Naive thymus-derived CD8-positive, alpha-beta T cell (primary cell): ENCODE measurements around the gene PIGC. TPM values are rescaled to one million over a fixed set of nuclear protein-coding genes. Genes with fewer than 3 reads are reported as not detected.

ENCODE experiments used
- ATAC-seq, 2 donors: fragments of 150-1000 bp; cut with Tn5 transposase in 1 of 2; sonication (Bioruptor Pico), chemical (Tn5 transposase) in 1 of 2; 1 replicate in 1 of 2; 2 replicates in 1 of 2; pipeline ENCODE4 v1.10.0; 2021; ENCODE audit warnings: mild to moderate bottlenecking in 2 of 2, moderate library complexity in 2 of 2
- POLR2A ChIA-PET: fragments of 350-600 bp; sonication (Branson Sonifier 250); formaldehyde crosslinking; loops from one replicate; lab custom pipeline; 2021; ENCODE audit warnings: antibody characterized with exemption; lab: Charles Lee
- DNase-seq, 10 donors: peaks; one replicate each; pipeline versions ENCODE4 v3.0.0 to v3.0.0-alpha.2; 2020 to 2022
- H3K27ac Mint-ChIP-seq, 10 donors: one replicate each; pipeline ENCODE4 v1.8.0; 2020 to 2022; ENCODE audit warnings: mild to moderate bottlenecking in 10 of 10, mixed read lengths in 10 of 10, moderate library complexity in 4 of 10, inconsistent platforms in 1 of 10
- H3K27me3 Mint-ChIP-seq, 5 donors: one replicate each; pipeline ENCODE4 v1.8.0; 2021 to 2022; ENCODE audit warnings: mixed read lengths in 5 of 5
- H3K36me3 Mint-ChIP-seq, 3 donors: one replicate each; pipeline ENCODE4 v1.8.0; 2020 to 2022; ENCODE audit warnings: mixed read lengths in 3 of 3, mild to moderate bottlenecking in 2 of 3, inconsistent platforms in 1 of 3
- H3K4me1 Mint-ChIP-seq, 4 donors: one replicate each; pipeline ENCODE4 v1.8.0; 2021 to 2022; ENCODE audit warnings: mixed read lengths in 4 of 4
- H3K4me3 Mint-ChIP-seq, 10 donors: one replicate each; pipeline ENCODE4 v1.8.0; 2020 to 2022; ENCODE audit warnings: mild to moderate bottlenecking in 10 of 10, mixed read lengths in 10 of 10, moderate library complexity in 6 of 10, inconsistent platforms in 1 of 10
- H3K9me3 Mint-ChIP-seq, 9 donors: one replicate each; pipeline ENCODE4 v1.8.0; 2020 to 2022; ENCODE audit warnings: mixed read lengths in 9 of 9, mild to moderate bottlenecking in 3 of 9, inconsistent platforms in 1 of 9, moderate library complexity in 1 of 9
- polyA plus RNA-seq, 3 donors: library from polyadenylated mRNA; unstranded; fragments of 300-500 nt; fragmentation: Illumina TruSeq; gene quantifications; one replicate each; pipeline ENCODE4 v1.2.3, GENCODE V29; 2021
- total RNA-seq, 8 experiments: library from RNA in 2 of 8; stranded (reverse) in 2 of 8; gene quantifications; one replicate each; pipeline ENCODE4 v1.2.3 and lab custom pipeline; 2021 to 2026

The PIGC gene
- total and polyA plus RNA-seq, 5 experiments from 2014 or later, result 35.8 to 92.8 (median 69.1) TPM

DNA sequence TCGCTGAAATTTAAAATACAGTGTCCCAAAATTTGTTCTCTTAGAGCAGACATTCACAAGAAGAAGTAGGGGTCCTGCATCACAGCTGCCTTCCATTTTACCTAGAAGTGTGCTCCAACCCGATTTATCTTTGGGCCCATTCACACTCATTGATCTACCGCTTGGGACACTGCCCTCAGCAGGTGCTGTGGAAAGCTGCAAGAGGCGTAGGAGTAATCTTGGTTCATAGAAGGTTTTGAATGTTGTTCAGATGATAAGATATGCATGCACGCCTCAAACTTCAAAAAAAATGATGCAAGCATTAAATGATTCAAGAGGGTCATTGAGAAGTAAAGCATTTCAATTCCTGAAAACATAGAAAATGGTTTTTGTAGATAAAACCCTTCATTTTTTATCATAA, 42.0 kb downstream of the PIGC start:
- Mint-ChIP-seq H3K4me1 (peaks cover 20 to 42% (median 39%) of the 10 kb centered on the region in 4 donors), H3K9me3 (no peaks in the 10 kb centered on the region), H3K4me3 (no peak overlapping the region), H3K36me3 (no peaks in the 10 kb centered on the region), H3K27me3 (no peaks in the 10 kb centered on the region), H3K27ac (peak overlapping the region in 1 of 10 donors; percentile 69)
- no peak for ATAC-seq
- no peak for DNase-seq
- POLR2A ChIA-PET, result interaction anchor here (0.6 kb wide), 1 partner anchor 1788 kb away, joined by 4 read pairs; no protein-coding TSS in a partner anchor

DNA sequence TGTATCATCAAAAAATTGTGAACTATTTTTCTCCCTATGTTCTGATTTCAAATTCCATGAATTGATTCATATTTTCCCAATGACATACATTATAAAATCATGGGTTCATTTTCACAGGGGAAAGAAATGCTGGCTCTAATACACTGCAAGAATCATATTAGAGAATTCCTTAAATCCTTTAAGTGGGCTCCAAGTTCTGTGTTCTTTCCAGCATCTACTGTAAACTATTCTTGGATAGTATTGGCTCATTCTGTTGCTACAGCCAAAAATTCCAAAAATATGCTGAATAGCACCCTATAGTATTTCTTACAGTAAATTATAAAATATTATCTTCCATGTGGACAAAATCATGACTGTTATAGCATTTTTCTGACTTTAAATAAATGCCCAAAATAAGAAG, 42.4 kb downstream of the PIGC start:
- Mint-ChIP-seq H3K27me3 (no peaks in the 10 kb centered on the region), H3K27ac (peak overlapping the region in 2 of 10 donors; percentile 69 to 84), H3K4me3 (no peak overlapping the region), H3K9me3 (no peaks in the 10 kb centered on the region), H3K36me3 (no peaks in the 10 kb centered on the region), H3K4me1 (peaks cover 20 to 42% (median 39%) of the 10 kb centered on the region in 4 donors)
- ATAC-seq (no peak), DNase-seq (no peak)
- POLR2A ChIA-PET, result interaction anchor here (0.6 to 1.1 kb wide), 2 partner anchors 27 to 1788 kb away, joined by 3 to 4 read pairs; no protein-coding TSS in a partner anchor

DNA sequence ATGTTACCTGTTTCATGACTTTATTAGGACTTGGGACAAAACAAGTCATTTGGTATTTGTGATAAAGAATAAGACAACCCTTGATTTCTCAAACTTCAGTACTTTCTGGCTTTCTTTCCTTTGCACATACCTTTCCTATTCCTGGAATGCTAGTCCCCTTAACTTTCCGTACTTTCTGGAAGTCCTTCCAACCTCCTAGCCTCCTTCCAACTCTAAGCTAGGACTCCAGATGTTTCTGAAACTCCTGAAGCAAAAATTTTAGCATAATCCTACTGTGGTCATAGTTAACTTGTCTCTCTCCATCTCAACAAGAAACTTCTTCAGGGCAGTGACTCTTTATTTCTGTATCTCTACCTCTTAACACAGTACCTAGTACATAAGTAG, 43.2 kb downstream of the PIGC start:
- peak overlapping the region; percentile 24 to 86 (median 80) for H3K27ac Mint-ChIP-seq

DNA sequence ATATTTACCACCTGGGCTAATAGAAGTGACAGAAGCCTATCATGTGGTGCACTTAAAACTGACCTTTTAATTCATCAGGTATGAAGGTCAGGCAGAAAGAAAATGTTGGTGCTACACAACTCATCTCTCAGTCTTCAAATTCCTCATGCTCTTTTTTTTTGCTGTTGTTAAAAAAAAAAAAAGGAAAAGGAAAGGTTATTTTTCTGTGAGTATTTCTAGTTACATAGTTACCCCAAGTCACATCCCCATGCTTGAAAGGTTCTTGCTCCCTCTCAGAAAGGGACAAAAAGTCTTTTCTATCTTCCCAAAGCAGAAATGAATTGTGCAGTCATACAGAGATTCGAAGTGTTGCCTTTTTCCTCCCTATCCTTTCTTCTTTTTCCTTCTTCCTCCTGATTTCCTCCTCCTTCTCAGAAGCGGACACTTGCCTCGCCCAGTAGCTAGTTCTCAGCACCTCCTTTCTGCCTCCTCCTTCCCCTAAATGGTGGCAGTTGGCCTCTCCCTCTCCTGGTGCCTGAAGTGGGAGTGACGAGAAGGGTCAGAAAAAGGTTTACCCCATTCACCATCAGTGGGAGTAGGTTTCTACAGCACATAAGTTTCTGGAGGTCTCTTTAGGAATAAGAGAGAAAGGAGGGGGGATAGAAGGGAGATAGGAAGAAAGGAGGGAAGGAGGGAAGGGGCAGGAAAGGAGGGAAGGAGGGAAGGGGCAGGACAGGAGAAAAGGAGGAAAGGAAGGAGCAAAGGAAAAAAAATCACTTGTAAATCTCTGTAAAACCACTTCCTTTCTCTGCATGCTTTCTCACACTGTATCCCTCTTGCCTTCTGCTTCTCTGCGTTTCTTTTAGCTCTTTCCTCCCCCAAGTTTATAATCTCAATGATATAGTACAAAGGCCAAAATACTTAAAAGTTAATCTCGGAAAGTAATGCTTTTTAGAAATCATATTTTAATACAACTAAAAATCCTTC, 43.8 kb downstream of the PIGC start:
- DNase-seq, result peak in 1 of 10 donors; percentile 5
- Mint-ChIP-seq H3K36me3 (no peaks in the 10 kb centered on the region), H3K27ac (peak overlapping the region; percentile 58 to 86 (median 77)), H3K9me3 (no peaks in the 10 kb centered on the region), H3K4me3 (peak overlapping the region in 9 of 10 donors; percentile 54 to 79 (median 62)), H3K27me3 (no peaks in the 10 kb centered on the region), H3K4me1 (peaks cover 20 to 55% (median 45%) of the 10 kb centered on the region in 4 donors)
- peak in 1 of 2 donors; percentile 33 for ATAC-seq
- POLR2A ChIA-PET, result interaction anchor here (0.7 to 1.1 kb wide), 5 partner anchors 9 to 306 kb away, joined by 3 to 7 read pairs (median 3); no protein-coding TSS in a partner anchor

More for the DNA sequence above, 43.2 kb downstream of the PIGC start:
- no peaks in the 10 kb centered on the region for H3K36me3 Mint-ChIP-seq
- no peaks in the 10 kb centered on the region for H3K9me3 Mint-ChIP-seq
- peak overlapping the region in 6 of 10 donors; percentile 18 to 72 (median 60) for H3K4me3 Mint-ChIP-seq
- ATAC-seq (no peak), DNase-seq (no peak)
- POLR2A ChIA-PET, result interaction anchor here (1.1 kb wide), 2 partner anchors 10 to 28 kb away, joined by 3 read pairs; no protein-coding TSS in a partner anchor
- H3K4me1 Mint-ChIP-seq, result peaks cover 20 to 48% (median 41%) of the 10 kb centered on the region in 4 donors
- no peaks in the 10 kb centered on the region for H3K27me3 Mint-ChIP-seq

GRCh38 chr1:172398970-172399755, 44.7 kb downstream of the PIGC start:
- ATAC-seq, result peak; percentile 46 to 56
- Mint-ChIP-seq H3K4me1 (peaks cover 27 to 64% (median 54%) of the 10 kb centered on the region in 4 donors), H3K36me3 (no peaks in the 10 kb centered on the region), H3K9me3 (no peaks in the 10 kb centered on the region), H3K27me3 (no peaks in the 10 kb centered on the region), H3K27ac (peak overlapping the region in 9 of 10 donors; percentile 42 to 83 (median 73)), H3K4me3 (peak overlapping the region in 9 of 10 donors; percentile 50 to 79 (median 62))
- peak in 3 of 10 donors; percentile 38 to 53 (median 46) for DNase-seq
- POLR2A ChIA-PET, result interaction anchor here (0.7 to 1.0 kb wide), 3 partner anchors 18 to 305 kb away, joined by 3 to 7 read pairs (median 6); no protein-coding TSS in a partner anchor

DNA sequence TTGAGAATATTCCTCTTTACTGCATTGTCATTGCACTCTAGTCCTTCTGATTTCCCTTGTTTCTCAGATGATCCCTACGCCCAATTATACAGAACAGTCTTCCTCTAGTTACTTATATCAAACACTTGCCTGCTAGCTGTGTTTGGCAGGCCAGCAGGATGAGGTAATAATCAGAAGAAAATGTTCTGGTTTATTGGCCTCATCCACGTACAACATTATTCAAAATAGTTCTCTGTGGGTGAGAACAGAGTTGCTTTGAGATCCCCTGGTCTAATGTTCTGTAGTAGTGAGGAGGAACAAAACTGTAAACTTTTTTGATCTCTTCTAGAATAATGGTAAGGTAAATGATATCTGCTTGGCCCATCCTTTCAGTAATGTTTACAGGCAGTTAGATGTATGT, 45.7 kb downstream of the PIGC start:
- POLR2A ChIA-PET, result no interaction called here

GRCh38 chr1:172397633-172398032, 46.2 kb downstream of the PIGC start:
- DNase-seq (no peak), ATAC-seq (no peak)
- H3K36me3 Mint-ChIP-seq, result no peaks in the 10 kb centered on the region
- H3K27ac Mint-ChIP-seq, result peak overlapping the region in 3 of 10 donors; percentile 16 to 83 (median 69)
- H3K27me3 Mint-ChIP-seq, result no peaks in the 10 kb centered on the region
- no peak overlapping the region for H3K4me3 Mint-ChIP-seq
- POLR2A ChIA-PET, result no interaction called here
- H3K9me3 Mint-ChIP-seq, result no peaks in the 10 kb centered on the region
- peaks cover 34 to 71% (median 64%) of the 10 kb centered on the region in 4 donors for H3K4me1 Mint-ChIP-seq

More for the DNA sequence above, 45.7 kb downstream of the PIGC start:
- H3K4me3 Mint-ChIP-seq, result no peak overlapping the region
- H3K4me1 Mint-ChIP-seq, result peaks cover 34 to 68% (median 61%) of the 10 kb centered on the region in 4 donors
- H3K9me3 Mint-ChIP-seq, result no peaks in the 10 kb centered on the region
- no peaks in the 10 kb centered on the region for H3K36me3 Mint-ChIP-seq
- H3K27me3 Mint-ChIP-seq, result no peaks in the 10 kb centered on the region
- peak overlapping the region in 7 of 10 donors; percentile 1 to 83 (median 69) for H3K27ac Mint-ChIP-seq
- DNase-seq, result no peak
- no peak for ATAC-seq

GRCh38 chr1:172397221-172397620, 46.6 kb downstream of the PIGC start:
- ATAC-seq (no peak), DNase-seq (no peak)
- peaks cover 34 to 73% (median 65%) of the 10 kb centered on the region in 4 donors for H3K4me1 Mint-ChIP-seq
- H3K27ac Mint-ChIP-seq, result peak overlapping the region in 3 of 10 donors; percentile 11 to 69 (median 41)
- H3K36me3 Mint-ChIP-seq, result no peaks in the 10 kb centered on the region
- no peaks in the 10 kb centered on the region for H3K9me3 Mint-ChIP-seq
- H3K27me3 Mint-ChIP-seq, result no peaks in the 10 kb centered on the region
- POLR2A ChIA-PET, result interaction anchor here (0.5 kb wide), 1 partner anchor 376 kb away, joined by 3 read pairs; no protein-coding TSS in a partner anchor
- no peak overlapping the region for H3K4me3 Mint-ChIP-seq

- ATAC-seq, result no peak
- Mint-ChIP-seq H3K36me3 (no peaks in the 10 kb centered on the region), H3K4me3 (peak overlapping the region in 1 of 10 donors; percentile 2), H3K9me3 (no peaks in the 10 kb centered on the region), H3K27me3 (no peaks in the 10 kb centered on the region), H3K4me1 (peaks cover 31 to 79% (median 67%) of the 10 kb centered on the region in 4 donors), H3K27ac (peak overlapping the region; percentile 57 to 100 (median 96))
- no peak for DNase-seq
- POLR2A ChIA-PET, result interaction anchor here (1.0 to 3.9 kb wide), 4 partner anchors 14 to 137 kb away, joined by 3 to 37 read pairs (median 6); no protein-coding TSS in a partner anchor
Observed at GRCh38 chr1:172395576-172395975, 48.3 kb downstream of the PIGC start.

DNA sequence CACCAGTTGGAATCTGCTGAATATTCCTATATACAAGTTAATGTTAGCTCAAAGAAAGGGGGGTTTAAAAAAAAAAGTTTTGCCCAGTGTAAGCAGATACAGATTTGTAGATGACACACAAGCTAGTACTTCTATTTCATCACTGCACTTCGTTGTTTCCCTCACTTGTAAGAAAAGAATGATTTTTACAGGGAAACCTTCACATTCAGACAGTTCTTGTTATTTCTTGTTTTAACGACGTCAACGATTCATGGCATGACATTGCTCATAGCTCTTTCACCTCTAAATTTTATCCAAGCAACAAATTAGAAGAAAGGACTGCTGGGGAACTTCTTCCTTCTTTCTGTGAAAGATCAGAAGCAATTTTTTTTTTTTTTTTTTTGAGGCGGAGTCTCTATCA, 49.1 kb downstream of the PIGC start:
- ATAC-seq (peak; percentile 4 to 16), DNase-seq (no peak)
- Mint-ChIP-seq H3K36me3 (no peaks in the 10 kb centered on the region), H3K27ac (peak overlapping the region; percentile 94 to 100 (median 96)), H3K4me3 (peak overlapping the region; percentile 52 to 82 (median 78)), H3K4me1 (peaks cover 26 to 79% (median 62%) of the 10 kb centered on the region in 4 donors), H3K27me3 (no peaks in the 10 kb centered on the region), H3K9me3 (no peaks in the 10 kb centered on the region)
- POLR2A ChIA-PET, result interaction anchor here (0.6 to 3.9 kb wide), 13 partner anchors 8 to 1658 kb away, joined by 3 to 37 read pairs (median 4); partner anchors contain the start of gene METTL13

DNA sequence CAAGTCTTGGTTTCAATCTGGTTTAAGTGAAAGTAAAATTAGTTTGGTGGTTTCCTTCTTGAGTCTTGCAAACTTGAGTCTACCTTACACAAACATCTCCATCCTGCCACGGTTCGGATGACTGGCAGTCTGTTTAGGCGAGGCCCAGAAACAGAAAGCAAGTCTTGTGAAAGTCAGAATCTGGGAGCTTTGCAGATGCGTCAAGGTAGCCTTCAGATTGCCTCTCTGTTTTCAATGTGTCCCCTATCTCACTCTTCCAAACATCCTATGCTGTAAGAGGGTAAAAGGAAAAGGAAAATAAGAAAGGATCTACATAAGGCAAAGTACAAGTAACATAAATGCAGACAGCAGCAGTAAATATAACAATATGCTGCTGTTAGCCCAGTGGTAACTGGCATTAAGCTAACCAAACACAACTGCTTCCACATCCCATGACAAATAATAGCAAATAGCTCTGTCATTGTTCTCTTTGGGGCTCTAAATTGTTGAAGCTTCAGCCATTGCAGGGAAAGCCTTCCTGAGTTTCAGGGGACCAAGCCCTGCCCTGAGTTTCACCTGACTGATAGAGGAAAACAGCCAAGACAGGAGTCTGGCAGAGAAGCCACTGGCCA, 49.6 kb downstream of the PIGC start:
- Mint-ChIP-seq H3K9me3 (no peaks in the 10 kb centered on the region), H3K36me3 (no peaks in the 10 kb centered on the region), H3K27ac (peak overlapping the region; percentile 94 to 100 (median 96)), H3K4me3 (peak overlapping the region; percentile 66 to 82 (median 78)), H3K4me1 (peaks cover 24 to 76% (median 57%) of the 10 kb centered on the region in 4 donors), H3K27me3 (no peaks in the 10 kb centered on the region)
- ATAC-seq (peak; percentile 97 to 99), DNase-seq (peak in 9 of 10 donors; percentile 23 to 84 (median 62))
- POLR2A ChIA-PET, result interaction anchor here (0.6 to 3.9 kb wide), 12 partner anchors 8 to 1659 kb away, joined by 3 to 37 read pairs (median 4); partner anchors contain the start of gene METTL13
